A549 (cell line): Measurements from ENCODE around the gene RPS6KA4. TPM values are rescaled to one million over a fixed set of nuclear protein-coding genes. Genes with fewer than 3 reads are reported as not detected.
A peak's percentile ranks its signal among the peaks of the same experiment; 100 is the strongest.

ENCODE experiments used
- ATAC-seq, 2 experiments: fragments of 200-7000 bp in 1 of 2; fragments of >200 bp in 1 of 2; cut with Nextera tagmentation in 1 of 2; cut with Tn5 transposase in 1 of 2; 3 replicates each; pipeline versions ENCODE4 v1.8.0 to v1.9.1; 2018 to 2020; ENCODE audit warnings: mild to moderate bottlenecking in 1 of 2, moderate library complexity in 1 of 2
- CTCF ChIA-PET: fragments of 300-600 bp; sonication (Branson Sonifier 250); formaldehyde crosslinking; extraction: SDS; loops from one replicate; lab custom pipeline; 2021; ENCODE audit warnings: antibody characterized with exemption, inconsistent platforms; lab: Yijun Ruan, JAX
- POLR2A ChIA-PET: fragments of 350-600 bp; formaldehyde crosslinking; extraction: SDS; loops from one replicate; lab custom pipeline; 2021; ENCODE audit warnings: antibody characterized with exemption, inconsistent platforms; lab: Yijun Ruan, JAX
- DNase-seq, 2 experiments: peaks; one replicate each; pipeline versions ENCODE4 v3.0.0 to v3.0.0-alpha.2; 2011 to 2016; ENCODE audit warnings: low read depth in 1 of 2, low spot score in 1 of 2
- FAIRE-seq: peaks from 2 replicates; lab custom pipeline; 2011; peaks lifted over from hg19 to GRCh38; lab: Jason Lieb, UNC
- H3K27ac ChIP-seq, 2 experiments: fragments of >200 bp; sonication (Bioruptor Twin); formaldehyde crosslinking; 3 replicates each; pipeline ENCODE4 v1.5.1; 2016 to 2017
- H3K4me1 ChIP-seq: fragments of >200 bp; sonication (Bioruptor Twin); formaldehyde crosslinking; 3 replicates; pipeline ENCODE4 v1.6.1; 2016
- H3K4me2 ChIP-seq: fragments of >200 bp; sonication (Bioruptor Twin); formaldehyde crosslinking; 3 replicates; pipeline ENCODE4 v1.6.1; 2016
- H3K4me3 ChIP-seq: fragments of >200 bp; sonication (Bioruptor Twin); formaldehyde crosslinking; 3 replicates; pipeline ENCODE4 v1.5.1; 2016
- H3K9me3 ChIP-seq: fragments of >200 bp; sonication (Bioruptor Twin); formaldehyde crosslinking; 3 replicates; pipeline ENCODE4 v1.6.1; 2016
- ATOH8 ChIP-seq: fragments of 250-450 bp; sonication (Bioruptor Pico); IDR thresholded peaks from 2 replicates; pipeline ENCODE4 v1.5.0; 2020; ENCODE audit warnings: low read depth, mild to moderate bottlenecking, moderate library complexity
- BHLHE40 ChIP-seq: IDR thresholded peaks from 2 replicates; pipeline ENCODE4 v1.6.1; 2012; ENCODE audit warnings: low read depth, low read length, inconsistent platforms
- CBX8 ChIP-seq: fragments of 200-600 bp; sonication (generic); IDR thresholded peaks from 2 replicates; pipeline ENCODE4 v1.6.1; 2016
- CEBPB ChIP-seq, 2 experiments: fragments of >200 bp in 1 of 2; sonication (Bioruptor Twin) in 1 of 2; formaldehyde crosslinking in 1 of 2; IDR thresholded peaks; 2 replicates each; pipeline ENCODE4 v1.6.1; 2012 to 2016
- CHD4 ChIP-seq: fragments of 200-600 bp; sonication (generic); IDR thresholded peaks from 2 replicates; pipeline ENCODE4 v1.6.1; 2016; ENCODE audit warnings: antibody characterized with exemption, mild to moderate bottlenecking, borderline replicate concordance
- EHF ChIP-seq: fragments of 250-450 bp; sonication (Bioruptor Pico); IDR thresholded peaks from 2 replicates; pipeline ENCODE4 v1.5.0; 2020; ENCODE audit warnings: mild to moderate bottlenecking
- ELK1 ChIP-seq: fragments of 150-350 bp; IDR thresholded peaks from 2 replicates; pipeline ENCODE4 v1.6.1; 2014; ENCODE audit warnings: low read depth, mild to moderate bottlenecking, low read length
- ESRRA ChIP-seq: fragments of 150-350 bp; IDR thresholded peaks from 2 replicates; pipeline ENCODE4 v1.6.1; 2014; ENCODE audit warnings: mild to moderate bottlenecking, low read length, borderline replicate concordance
- FOSB ChIP-seq: fragments of 250-450 bp; sonication (Bioruptor Pico); IDR thresholded peaks from 2 replicates; pipeline ENCODE4 v1.5.0; 2020; ENCODE audit warnings: mild to moderate bottlenecking, moderate library complexity
- FOSL2 ChIP-seq, 2 experiments: fragments of 450-650 bp in 1 of 2; fragments of >200 bp in 1 of 2; sonication (Bioruptor Twin) in 1 of 2; formaldehyde crosslinking; IDR thresholded peaks; 2 replicates each; pipeline versions ENCODE4 v1.5.0 to v1.6.1; 2016 to 2020; ENCODE audit warnings: mild to moderate bottlenecking in 1 of 2, moderate library complexity in 1 of 2
- FOXS1 ChIP-seq: fragments of 250-450 bp; sonication (Bioruptor Pico); IDR thresholded peaks from 2 replicates; pipeline ENCODE4 v1.5.0; 2020; ENCODE audit warnings: mild to moderate bottlenecking, moderate library complexity
- GATA3 ChIP-seq: IDR thresholded peaks from 2 replicates; pipeline ENCODE4 v1.6.1; 2012; ENCODE audit warnings: borderline replicate concordance
- HDAC2 ChIP-seq: fragments of 200-600 bp; sonication (generic); IDR thresholded peaks from 2 replicates; pipeline ENCODE4 v1.6.1; 2016
- HES2 ChIP-seq: fragments of >200 bp; sonication (Bioruptor Twin); formaldehyde crosslinking; IDR thresholded peaks from 2 replicates; pipeline ENCODE4 v1.6.1; 2016
- HEYL ChIP-seq: fragments of 250-450 bp; sonication (Bioruptor Pico); IDR thresholded peaks from 2 replicates; pipeline ENCODE4 v1.8.0; 2021; ENCODE audit warnings: mild to moderate bottlenecking, moderate library complexity
- HOXA7 ChIP-seq: fragments of 250-450 bp; sonication (Bioruptor Pico); IDR thresholded peaks from 2 replicates; pipeline ENCODE4 v1.5.0; 2020; ENCODE audit warnings: mild to moderate bottlenecking, moderate library complexity
- HOXB5 ChIP-seq: fragments of 250-450 bp; sonication (Bioruptor Pico); IDR thresholded peaks from 2 replicates; pipeline ENCODE4 v1.5.0; 2020; ENCODE audit warnings: mild to moderate bottlenecking, moderate library complexity
- JUNB ChIP-seq: fragments of >200 bp; sonication (Bioruptor Twin); formaldehyde crosslinking; IDR thresholded peaks from 2 replicates; pipeline ENCODE4 v1.6.1; 2016
- MAZ ChIP-seq: fragments of 150-350 bp; IDR thresholded peaks from 2 replicates; pipeline ENCODE4 v1.6.1; 2014; ENCODE audit warnings: antibody characterized with exemption, low read depth, low read length, borderline replicate concordance
- NPAS2 ChIP-seq: fragments of 250-450 bp; sonication (Bioruptor Pico); IDR thresholded peaks from 2 replicates; pipeline ENCODE4 v1.8.0; 2022; ENCODE audit warnings: mild to moderate bottlenecking, moderate library complexity, borderline replicate concordance
- NR3C1 ChIP-seq: fragments of >200 bp; sonication (Bioruptor Twin); formaldehyde crosslinking; IDR thresholded peaks from 3 replicates; pipeline ENCODE4 v1.6.1; 2017
- PBX3 ChIP-seq: IDR thresholded peaks from 2 replicates; pipeline ENCODE4 v1.6.1; 2012
- POLR2A ChIP-seq: IDR thresholded peaks from 2 replicates; pipeline ENCODE4 v1.6.1; 2012; ENCODE audit warnings: mild to moderate bottlenecking, low read length
- RARB ChIP-seq: fragments of 250-450 bp; sonication (Bioruptor Pico); IDR thresholded peaks from 2 replicates; pipeline ENCODE4 v1.8.0; 2021; ENCODE audit warnings: mild to moderate bottlenecking, moderate library complexity
- RCOR1 ChIP-seq: fragments of 150-350 bp; IDR thresholded peaks from 2 replicates; pipeline ENCODE4 v1.6.1; 2014; ENCODE audit warnings: antibody characterized with exemption, low read length, low read depth
- RFX5 ChIP-seq: fragments of 450-650 bp; IDR thresholded peaks from 2 replicates; pipeline ENCODE4 v1.7.1; 2014; ENCODE audit warnings: antibody characterized with exemption, mild to moderate bottlenecking, moderate library complexity
- TFCP2L1 ChIP-seq: fragments of 250-450 bp; sonication (Bioruptor Pico); IDR thresholded peaks from 2 replicates; pipeline ENCODE4 v1.5.0; 2021; ENCODE audit warnings: mild to moderate bottlenecking
- TP53 ChIP-seq: fragments of 250-450 bp; sonication (Bioruptor Pico); IDR thresholded peaks from 2 replicates; pipeline ENCODE4 v1.5.0; 2021; ENCODE audit warnings: mild to moderate bottlenecking, moderate library complexity
- ZFP36 ChIP-seq: fragments of 450-650 bp; IDR thresholded peaks from 2 replicates; pipeline ENCODE4 v1.6.1; 2014; ENCODE audit warnings: borderline replicate concordance; ENCODE audit not compliant: partially characterized antibody
- ZNF302 ChIP-seq: fragments of 250-450 bp; sonication (Bioruptor Pico); IDR thresholded peaks from 2 replicates; pipeline ENCODE4 v1.9.0; 2021; ENCODE audit warnings: inconsistent platforms, mild to moderate bottlenecking, moderate library complexity
- WGBS: methylation state at CpG from one replicate; pipeline ENCODE4 v1.1.6; 2017; ENCODE audit errors: missing lambda C conversion rate; 5-methylcytosine and 5-hydroxymethylcytosine counted together
- polyA plus RNA-seq, 4 experiments: library from polyadenylated mRNA; depleted of rRNA in 3 of 4; stranded (reverse); fragments of >200 nt; fragmentation: RNase III in 1 of 4; extraction: RNeasy Plus Mini Kit Qiagen cat#74134 plus additional on column Dnase treatment in 1 of 4; gene quantifications; 2 replicates in 3 of 4; 3 replicates in 1 of 4; pipeline ENCODE4 v1.2.3, GENCODE V29; 2011 to 2017

Gene RPS6KA4
- polyA plus RNA-seq, 2 of the 4 experiments (the other 2 are of a cell fraction): 21.4 to 35.9 TPM

- DNase-seq: no peak
Observed at GRCh38 chr11:64347193-64347867, 11.6 kb upstream of the RPS6KA4 start.

GRCh38 chr11:64348383-64349024 is 10.5 kb upstream of the RPS6KA4 start:
- no peak for TF ChIP-seq FOSL2 (IDR thresholded peaks at IDR 0.05)
- TF ChIP-seq FOSL2 (CRISPR knock-in tag; IDR thresholded peaks at IDR 0.05): no peak
- no peak for TF ChIP-seq RARB (CRISPR knock-in tag)
- no peak for TF ChIP-seq TP53 (CRISPR knock-in tag)
- no peak for TF ChIP-seq PBX3
- no peak for TF ChIP-seq CBX8
- TF ChIP-seq HEYL (CRISPR knock-in tag): no peak
- TF ChIP-seq FOXS1: no peak
- no peak for TF ChIP-seq HES2
- no peak for TF ChIP-seq GATA3
- TF ChIP-seq ATOH8 (CRISPR knock-in tag): no peak
- no peak for TF ChIP-seq BHLHE40
- TF ChIP-seq POLR2A: no peak
- TF ChIP-seq JUNB: no peak
- no peaks in the 10 kb centered on the region for H3K9me3 ChIP-seq
- peaks cover 8% of the 10 kb centered on the region; the same call in 2 of the 3 replicates for H3K4me1 ChIP-seq
- ChIA-PET POLR2A (interaction anchor here (1.6 kb wide), 1 partner anchor 31 kb away, joined by 4 read pairs; the partner anchor contains the start of genes PRDX5 and TRMT112), CTCF (interaction anchor here (0.6 to 33.9 kb wide), 5 partner anchors 8 to 38 kb away, joined by 3 to 996 read pairs (median 5); partner anchors contain the start of genes CATSPERZ, ESRRA, PRDX5 and TRMT112)
- peak overlapping the region in 1 of 2 experiments; percentile 38; a peak in 3 of 6 replicates for H3K27ac ChIP-seq
- DNase-seq (no peak), FAIRE-seq (no peak), ATAC-seq (no peak)
- WGBS: 85% methylated on average over 11 of the region's 14 CpGs
- no peak overlapping the region for H3K4me2 ChIP-seq
- H3K4me3 ChIP-seq: no peak overlapping the region

More at GRCh38 chr11:64347193-64347867, 11.6 kb upstream of the RPS6KA4 start:
- ChIA-PET CTCF (interaction anchor here (1.0 to 33.9 kb wide), 6 partner anchors 7 to 37 kb away, joined by 3 to 996 read pairs (median 153); partner anchors contain the start of genes CATSPERZ, ESRRA, PRDX5 and TRMT112), POLR2A (interaction anchor here (1.6 kb wide), 1 partner anchor 30 kb away, joined by 4 read pairs; the partner anchor contains the start of genes PRDX5 and TRMT112)
- WGBS: 88% methylated on average over 12 of the region's 12 CpGs
- no peak overlapping the region for H3K4me3 ChIP-seq
- FAIRE-seq (no peak), ATAC-seq (no peak)
- H3K27ac ChIP-seq: peak overlapping the region in 1 of 2 experiments; percentile 74; a peak in 3 of 6 replicates
- peaks cover 16% of the 10 kb centered on the region for H3K4me1 ChIP-seq
- TF ChIP-seq HDAC2 (no peak), ZFP36 (peak; percentile 54), GATA3 (no peak), FOSL2 (IDR thresholded peaks at IDR 0.05) (no peak), FOSL2 (CRISPR knock-in tag; IDR thresholded peaks at IDR 0.05) (peak; percentile 24; the same call in 1 of the 2 replicates), NR3C1 (no peak), HOXB5 (CRISPR knock-in tag) (no peak), CEBPB (IDR thresholded peaks at IDR 0.05) (peak; percentile 53 to 60; a peak in 2 of 4 replicates), CHD4 (0 out of 2 replicates have a peak, but pooled peaks have one; percentile 35)
- no peaks in the 10 kb centered on the region for H3K9me3 ChIP-seq
- no peak overlapping the region for H3K4me2 ChIP-seq

GRCh38 chr11:64349025-64349387 is 10.0 kb upstream of the RPS6KA4 start:
- Histone ChIP-seq H3K9me3 (no peaks in the 10 kb centered on the region), H3K4me1 (peaks cover 8% of the 10 kb centered on the region; the same call in 2 of the 3 replicates), H3K27ac (peak overlapping the region in 1 of 2 experiments; percentile 38; a peak in 1 of 6 replicates), H3K4me2 (no peak overlapping the region), H3K4me3 (no peak overlapping the region)
- WGBS: 90% methylated on average over 7 of the region's 7 CpGs
- ChIA-PET CTCF (interaction anchor here (1.3 to 33.9 kb wide), 3 partner anchors 9 to 39 kb away, joined by 4 to 996 read pairs (median 312); partner anchors contain the start of genes CATSPERZ, ESRRA, PRDX5 and TRMT112), POLR2A (no interaction called here)
- DNase-seq (no peak), ATAC-seq (no peak), FAIRE-seq (no peak)
- no peak for TF ChIP-seq FOSB (CRISPR knock-in tag)
- no peak for TF ChIP-seq ZNF302 (CRISPR knock-in tag)
- no peak for TF ChIP-seq RFX5
- TF ChIP-seq MAZ: no peak
- no peak for TF ChIP-seq RCOR1
- TF ChIP-seq NPAS2 (CRISPR knock-in tag): no peak
- no peak for TF ChIP-seq ELK1
- no peak for TF ChIP-seq ATOH8 (CRISPR knock-in tag)
- TF ChIP-seq EHF (CRISPR knock-in tag): no peak
- no peak for TF ChIP-seq HOXA7
- no peak for TF ChIP-seq TFCP2L1
- TF ChIP-seq ESRRA: no peak
